CD4-positive, alpha-beta T cell (primary cell): ENCODE measurements around the gene DTL. TPM values are rescaled to one million over a fixed set of nuclear protein-coding genes. Genes with fewer than 3 reads are reported as not detected.

Source experiments
- ATAC-seq: fragments of 200-7000 bp; cut with Tn5 transposase; one replicate; pipeline ENCODE4 v1.10.0; 2022; ENCODE audit warnings: mild to moderate bottlenecking; ENCODE audit not compliant: poor library complexity
- CTCF ChIA-PET: fragments of 350-600 bp; sonication (Branson Sonifier 250); formaldehyde crosslinking; loops from one replicate; lab custom pipeline; 2021; ENCODE audit warnings: antibody characterized with exemption, inconsistent platforms; lab: Charles Lee
- POLR2A ChIA-PET: fragments of 350-600 bp; sonication (Branson Sonifier 250); formaldehyde crosslinking; loops from one replicate; lab custom pipeline; 2021; ENCODE audit warnings: antibody characterized with exemption, inconsistent platforms; lab: Charles Lee
- DNase-seq, 14 experiments: peaks; one replicate each; pipeline ENCODE4 v3.0.0-alpha.2; 2013 to 2020; ENCODE audit warnings: mixed read lengths in 2 of 14
- H3K27ac ChIP-seq, 2 donors: one replicate each; pipeline versions ENCODE4 v1.5.1 to v1.7.0; 2013; ENCODE audit warnings: low read length in 2 of 2, low read depth in 1 of 2, mild to moderate bottlenecking in 1 of 2
- H3K27me3 ChIP-seq, 2 experiments: 1 replicate in 1 of 2; 2 replicates in 1 of 2; pipeline versions ENCODE4 v1.6.1 to v1.7.0; 2013; ENCODE audit warnings: low read length in 2 of 2, control low read depth in 1 of 2, mild to moderate bottlenecking in 1 of 2, moderate library complexity in 1 of 2; ENCODE audit not compliant: insufficient read depth in 2 of 2, control insufficient read depth in 1 of 2
- H3K36me3 ChIP-seq: one replicate; pipeline ENCODE4 v1.6.1; 2013; ENCODE audit warnings: low read length, control low read depth; ENCODE audit not compliant: insufficient read depth
- H3K4me1 ChIP-seq: one replicate; pipeline ENCODE4 v1.6.1; 2013; ENCODE audit warnings: low read length, control low read depth; ENCODE audit not compliant: insufficient read depth
- H3K4me3 ChIP-seq: one replicate; pipeline ENCODE4 v1.5.1; 2013; ENCODE audit warnings: mild to moderate bottlenecking, low read length, moderate library complexity
- H3K9me3 ChIP-seq, 2 experiments: 1 replicate in 1 of 2; 2 replicates in 1 of 2; pipeline versions ENCODE4 v1.6.1 to v1.7.0; 2013; ENCODE audit warnings: low read length in 2 of 2, mild to moderate bottlenecking in 2 of 2, control low read depth in 1 of 2, moderate library complexity in 1 of 2; ENCODE audit not compliant: control insufficient read depth in 1 of 2, insufficient read depth in 1 of 2
- H3K27ac Mint-ChIP-seq: one replicate; pipeline ENCODE4 v1.8.0; 2020; ENCODE audit warnings: mixed read lengths
- H3K27me3 Mint-ChIP-seq: one replicate; pipeline ENCODE4 v1.8.0; 2021; ENCODE audit warnings: mixed read lengths
- H3K36me3 Mint-ChIP-seq: one replicate; pipeline ENCODE4 v1.8.0; 2021; ENCODE audit warnings: low read depth, mixed read lengths
- H3K4me1 Mint-ChIP-seq: one replicate; pipeline ENCODE4 v1.8.0; 2021; ENCODE audit warnings: low read depth, mixed read lengths
- H3K4me3 Mint-ChIP-seq: one replicate; pipeline ENCODE4 v1.8.0; 2020; ENCODE audit warnings: mild to moderate bottlenecking, mixed read lengths
- H3K9me3 Mint-ChIP-seq: one replicate; pipeline ENCODE4 v1.8.0; 2020; ENCODE audit warnings: mixed read lengths
- intact Hi-C, 2 experiments: fragments of 100-400 bp; cut with DNase I in 1 of 2; cut with micrococcal nuclease in 1 of 2; formaldehyde crosslinking; loops; one replicate each; pipeline versions ENCODE4 v1.15.1 to v1.9.0; 2023 to 2025; cut with DNase I, micrococcal nuclease
- polyA plus RNA-seq, 2 donors: library from polyadenylated mRNA; unstranded; fragments of 120-200 nt; gene quantifications; one replicate each; pipeline ENCODE4 v1.2.1, GENCODE V29; 2013
- total RNA-seq, 174 experiments: library from RNA in 2 of 174; stranded (reverse) in 2 of 174; gene quantifications; one replicate each; pipeline ENCODE4 v1.2.3 and lab custom pipeline; 2021 to 2026
- TF ChIP-seq, protein P1 (sequence below): fragments of 200-600 bp; IDR thresholded peaks from one replicate; pipeline ENCODE4 v1.8.0; 2022; ENCODE audit warnings: antibody characterized with exemption, mild to moderate bottlenecking

DTL gene, protein sequence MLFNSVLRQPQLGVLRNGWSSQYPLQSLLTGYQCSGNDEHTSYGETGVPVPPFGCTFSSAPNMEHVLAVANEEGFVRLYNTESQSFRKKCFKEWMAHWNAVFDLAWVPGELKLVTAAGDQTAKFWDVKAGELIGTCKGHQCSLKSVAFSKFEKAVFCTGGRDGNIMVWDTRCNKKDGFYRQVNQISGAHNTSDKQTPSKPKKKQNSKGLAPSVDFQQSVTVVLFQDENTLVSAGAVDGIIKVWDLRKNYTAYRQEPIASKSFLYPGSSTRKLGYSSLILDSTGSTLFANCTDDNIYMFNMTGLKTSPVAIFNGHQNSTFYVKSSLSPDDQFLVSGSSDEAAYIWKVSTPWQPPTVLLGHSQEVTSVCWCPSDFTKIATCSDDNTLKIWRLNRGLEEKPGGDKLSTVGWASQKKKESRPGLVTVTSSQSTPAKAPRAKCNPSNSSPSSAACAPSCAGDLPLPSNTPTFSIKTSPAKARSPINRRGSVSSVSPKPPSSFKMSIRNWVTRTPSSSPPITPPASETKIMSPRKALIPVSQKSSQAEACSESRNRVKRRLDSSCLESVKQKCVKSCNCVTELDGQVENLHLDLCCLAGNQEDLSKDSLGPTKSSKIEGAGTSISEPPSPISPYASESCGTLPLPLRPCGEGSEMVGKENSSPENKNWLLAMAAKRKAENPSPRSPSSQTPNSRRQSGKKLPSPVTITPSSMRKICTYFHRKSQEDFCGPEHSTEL
- total RNA-seq: under 1 TPM; 0.49 to 0.64 TPM
- 0.78 TPM for polyA plus RNA-seq (2013, experiment 1 of 2)
- polyA plus RNA-seq (2013, experiment 2 of 2): 2.1 TPM
- total RNA-seq (lab: John Stamatoyannopoulos, UW): 0 to 205 (median 1.2) reads per million in 172 experiments

DNA sequence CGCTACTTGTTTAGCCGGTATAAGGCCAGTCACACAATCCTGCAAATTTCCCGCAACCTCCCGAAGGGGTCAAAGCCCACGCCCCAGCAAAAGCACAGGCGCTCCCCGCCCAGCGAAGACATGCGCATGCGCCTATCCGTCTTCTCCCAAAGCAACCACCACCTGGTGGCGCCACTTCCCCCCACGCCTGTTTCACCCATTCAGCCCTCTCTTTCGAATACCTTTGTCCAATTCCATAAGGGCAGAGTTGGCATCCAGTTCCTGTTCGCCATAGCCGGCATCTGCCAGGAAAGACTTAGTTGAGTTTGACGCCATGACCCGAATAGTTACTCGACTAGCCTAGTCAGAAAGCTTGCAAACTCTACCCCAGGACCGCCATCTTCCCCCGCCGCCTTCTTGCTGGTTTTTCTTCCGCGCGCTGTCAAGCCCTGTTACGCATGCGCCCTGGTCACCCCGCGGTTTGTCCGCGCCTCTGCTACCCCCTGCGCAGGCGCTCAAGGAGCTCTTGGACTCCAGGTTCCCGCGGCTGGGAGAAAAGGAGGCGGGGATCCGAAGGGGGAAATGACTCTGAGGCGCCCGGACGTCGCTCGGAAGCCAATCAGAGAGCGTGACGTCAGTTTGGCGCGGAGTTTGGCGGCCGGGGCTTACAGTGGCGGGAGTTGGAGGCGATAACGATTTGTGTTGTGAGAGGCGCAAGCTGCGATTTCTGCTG, at the start of gene DTL, which contains the start of gene INTS7:
TSS of gene DTL (plus strand) at position 626 of the 712 bp plus-strand sequence. CDS start 143 bp downstream, outside the sequence.
TSS of gene INTS7 (minus strand) at position 435 of the 712 bp plus-strand sequence. CDS start at position 315, 120 bp downstream.
- Mint-ChIP-seq H3K4me3 (peak within 1 kb of the TSS; percentile 95), H3K27me3 (no peaks in the 10 kb centered on the region), H3K36me3 (peaks cover 16% of the 10 kb centered on the region), H3K27ac (peak within 1 kb of the TSS; percentile 95), H3K9me3 (no peaks in the 10 kb centered on the region), H3K4me1 (peaks cover 66% of the 10 kb centered on the region)
- H3K27ac ChIP-seq: peak within 1 kb of the TSS; percentile 55 to 77
- H3K9me3 ChIP-seq: no peaks in the 10 kb centered on the region
- ATAC-seq (peak; percentile 88), DNase-seq (peak; percentile 94 to 100 (median 98))
- POLR2A ChIA-PET: interaction anchor here (0.6 to 2.6 kb wide), 21 partner anchors 10 to 822 kb away, joined by 3 to 50 read pairs (median 5); partner anchors contain the start of genes FLVCR1, NEK2, NENF and PACC1
- CTCF ChIA-PET: interaction anchor here (0.8 to 3.8 kb wide), 25 partner anchors 8 to 421 kb away, joined by 3 to 21 read pairs (median 4); partner anchors contain the start of gene PPP2R5A
- intact Hi-C loops: loop anchor here (1.0 to 5.0 kb wide), 7 partner anchors 250 to 982 kb away; partner anchors contain the start of genes PPP2R5A (in 2 of the 2), ANGEL2 (in 1 of the 2) and PACC1 (in 1 of the 2)
- H3K4me1 ChIP-seq: peaks cover 16% of the 10 kb centered on the region
- TF ChIP-seq, protein P1, sequence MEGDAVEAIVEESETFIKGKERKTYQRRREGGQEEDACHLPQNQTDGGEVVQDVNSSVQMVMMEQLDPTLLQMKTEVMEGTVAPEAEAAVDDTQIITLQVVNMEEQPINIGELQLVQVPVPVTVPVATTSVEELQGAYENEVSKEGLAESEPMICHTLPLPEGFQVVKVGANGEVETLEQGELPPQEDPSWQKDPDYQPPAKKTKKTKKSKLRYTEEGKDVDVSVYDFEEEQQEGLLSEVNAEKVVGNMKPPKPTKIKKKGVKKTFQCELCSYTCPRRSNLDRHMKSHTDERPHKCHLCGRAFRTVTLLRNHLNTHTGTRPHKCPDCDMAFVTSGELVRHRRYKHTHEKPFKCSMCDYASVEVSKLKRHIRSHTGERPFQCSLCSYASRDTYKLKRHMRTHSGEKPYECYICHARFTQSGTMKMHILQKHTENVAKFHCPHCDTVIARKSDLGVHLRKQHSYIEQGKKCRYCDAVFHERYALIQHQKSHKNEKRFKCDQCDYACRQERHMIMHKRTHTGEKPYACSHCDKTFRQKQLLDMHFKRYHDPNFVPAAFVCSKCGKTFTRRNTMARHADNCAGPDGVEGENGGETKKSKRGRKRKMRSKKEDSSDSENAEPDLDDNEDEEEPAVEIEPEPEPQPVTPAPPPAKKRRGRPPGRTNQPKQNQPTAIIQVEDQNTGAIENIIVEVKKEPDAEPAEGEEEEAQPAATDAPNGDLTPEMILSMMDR: peak; percentile 99
- peak within 1 kb of the TSS; percentile 83 for H3K4me3 ChIP-seq
- H3K36me3 ChIP-seq: no peaks in the 10 kb centered on the region
- no peaks in the 10 kb centered on the region for H3K27me3 ChIP-seq

DNA sequence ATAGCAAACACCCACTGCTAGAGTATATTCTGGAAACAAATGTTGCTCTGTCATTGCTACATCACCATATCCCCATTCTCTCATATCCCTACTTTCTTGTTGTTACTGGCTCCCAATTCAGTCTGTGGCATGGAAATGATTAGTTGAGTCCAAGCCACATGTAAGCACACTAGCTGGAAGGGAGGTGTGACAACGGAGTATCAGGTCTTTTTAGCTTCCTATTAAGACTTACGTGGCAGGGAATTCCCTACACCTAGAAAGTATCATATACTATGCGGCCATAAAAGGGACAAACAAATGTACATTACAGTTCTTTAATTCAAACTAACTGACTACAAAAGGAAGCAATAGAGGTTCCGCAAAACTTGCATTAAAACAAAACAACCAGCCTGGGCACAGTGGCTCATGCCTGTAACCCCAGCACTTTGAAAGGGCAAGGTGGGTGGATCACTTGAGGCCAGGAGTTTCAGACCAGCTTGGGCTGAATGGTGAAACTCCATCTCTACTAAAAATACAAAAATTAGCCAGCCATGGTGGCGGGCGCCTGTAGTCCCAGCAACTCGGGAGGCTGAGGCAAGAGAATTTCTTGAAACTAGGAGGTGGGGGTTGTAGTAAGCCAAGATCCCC, 48.8 kb upstream of the DTL start:
- no peaks in the 10 kb centered on the region for H3K9me3 Mint-ChIP-seq
- intact Hi-C loops: no loop called here
- H3K27me3 Mint-ChIP-seq: no peaks in the 10 kb centered on the region
- Histone ChIP-seq H3K4me1 (no peaks in the 10 kb centered on the region), H3K36me3 (peaks cover 27% of the 10 kb centered on the region), H3K9me3 (no peaks in the 10 kb centered on the region), H3K4me3 (no peak overlapping the region), H3K27ac (no peak overlapping the region), H3K27me3 (no peaks in the 10 kb centered on the region)
- no peaks in the 10 kb centered on the region for H3K4me1 Mint-ChIP-seq
- no peak overlapping the region for H3K4me3 Mint-ChIP-seq
- POLR2A ChIA-PET: no interaction called here
- H3K27ac Mint-ChIP-seq: no peak overlapping the region
- no peak for ATAC-seq
- TF ChIP-seq, protein P1: no peak
- peaks cover 66% of the 10 kb centered on the region for H3K36me3 Mint-ChIP-seq
- no peak for DNase-seq
- CTCF ChIA-PET: no interaction called here
